ENCODE results near the gene PROP1. TPM values are rescaled to one million over a fixed set of nuclear protein-coding genes. Genes with fewer than 3 reads are reported as not detected.
"Not testable (repeated sequence)": the region's sequence is repeated elsewhere in the genome, so short reads cannot be mapped to it uniquely, and the experiment has no call there.

Gene PROP1
- total and polyA plus RNA-seq, 2 of the 4 experiments (the other 2 are of a cell fraction) = not detected

DNA sequence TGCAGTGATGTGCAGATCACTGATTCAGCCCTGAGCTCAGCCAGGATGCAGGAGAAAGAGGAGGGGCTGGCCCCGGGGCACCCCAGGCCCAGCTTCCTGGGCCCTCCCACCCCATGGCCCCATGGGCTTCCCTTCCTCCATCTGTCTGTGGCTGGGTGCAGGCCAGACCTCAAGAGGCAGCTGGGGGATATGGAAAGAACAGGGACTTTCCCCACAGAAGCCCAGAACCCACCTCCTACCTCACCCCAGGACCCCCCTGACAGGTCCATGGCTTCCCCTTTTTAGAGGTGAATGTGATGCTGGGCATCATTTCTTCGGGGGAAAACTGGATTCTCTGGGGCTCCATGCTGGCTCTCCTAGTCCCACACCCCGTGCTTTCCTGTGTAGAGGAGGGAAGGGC is 53.1 kb downstream of the PROP1 start:
- H2AK9ac ChIP-seq (replicated peaks; ENCODE audit: low read depth, low read length, poor library complexity); ATAC-seq (ENCODE audit: low read depth); H3K56ac ChIP-seq (ENCODE audit: extremely low read depth, insufficient read depth, low read length); H3K36me3 ChIP-seq (ENCODE audit: control insufficient read depth, insufficient read depth, low read length); H2BK120ac ChIP-seq (ENCODE audit: low read depth, low read length); H4K91ac ChIP-seq (ENCODE audit: insufficient read depth, low read depth, low read length); DNase-seq; BruUV-seq (replicated peaks); intact Hi-C loops (cut with micrococcal nuclease); H3K9me3 ChIP-seq (ENCODE audit: control insufficient read depth, insufficient read depth, low read length); H3K23ac ChIP-seq (ENCODE audit: low read depth, low read length); H3K14ac ChIP-seq (replicated peaks; ENCODE audit: low read depth, low read length); H2BK20ac ChIP-seq (ENCODE audit: low read depth, low read length); H4K5ac ChIP-seq (ENCODE audit: low read depth, low read length); H3K18ac ChIP-seq (ENCODE audit: low read depth, low read length); H3K4me3 ChIP-seq (ENCODE audit: insufficient read depth, low read depth, low read length); H2BK5ac ChIP-seq (ENCODE audit: low read depth, low read length, poor library complexity, severe bottlenecking); H3K4me2 ChIP-seq (ENCODE audit: low read depth, low read length); H2AFZ ChIP-seq (replicated peaks; ENCODE audit: low read length, poor library complexity); H3K79me1 ChIP-seq (ENCODE audit: low read depth in 1 of 2, low read length in 2 of 2); H2AK5ac ChIP-seq (ENCODE audit: low read depth, low read length); H3K27me3 ChIP-seq (ENCODE audit: control insufficient read depth, insufficient read depth, low read length); H2BK15ac ChIP-seq (ENCODE audit: low read depth, low read length); H3K4ac ChIP-seq (ENCODE audit: low read depth, low read length); H3K9ac ChIP-seq (ENCODE audit: low read depth, low read length); H4K8ac ChIP-seq (ENCODE audit: low read depth in 2 of 2, low read length in 2 of 2); H3K4me1 ChIP-seq (ENCODE audit: control insufficient read depth, insufficient read depth, low read length); H3K27ac ChIP-seq (ENCODE audit: insufficient read depth, low read length); POLR2A ChIA-PET (ENCODE audit: unreplicated experiment); dilution Hi-C loops (cut with HindIII; ENCODE audit: low sequenced_read_pairs, unreplicated experiment); CTCF ChIA-PET; H3K9me1 ChIP-seq (ENCODE audit: insufficient read depth, low read length); H4K20me1 ChIP-seq (ENCODE audit: insufficient read depth, low read length): not testable (repeated sequence)
- no CpG with 5 or more reads among the region's 3 CpGs for WGBS, 2 experiments (ENCODE audit: extremely low coverage in 2 of 2, insufficient read length in 1 of 2)
- in situ Hi-C loops (cut with MboI; ENCODE audit: low sequenced_read_pairs) = loop anchor here (25.0 kb wide), 1 partner anchor 219 kb away; the partner anchor contains the start of gene NHP2

Other genes starting within 250 kb of the PROP1 start
- not detected in 2 replicates for gene FAM153A, start 213.3 kb downstream of the PROP1 start, total RNA-seq (2012; rRNA removed)
- not detected in 2 replicates for gene FAM153A, start 213.3 kb downstream of the PROP1 start, polyA plus RNA-seq (2012; rRNA removed)
- gene N4BP3, start 117.3 kb upstream of the PROP1 start, total RNA-seq (2012; rRNA removed) = under 0.01 and 0.18 TPM in 2 replicates
- 0.14 and 0.16 TPM in 2 replicates for gene N4BP3, start 117.3 kb upstream of the PROP1 start, polyA plus RNA-seq (2012; rRNA removed)
- 11.7 and 14.0 TPM in 2 replicates for gene RMND5B, start 134.8 kb upstream of the PROP1 start, total RNA-seq (2012; rRNA removed)
- gene RMND5B, start 134.8 kb upstream of the PROP1 start, polyA plus RNA-seq (2012; rRNA removed) = 19.5 and 21.6 TPM in 2 replicates
- 278 and 302 TPM in 2 replicates for gene NHP2, start 157.6 kb upstream of the PROP1 start, total RNA-seq (2012; rRNA removed)
- 180 and 207 TPM in 2 replicates for gene NHP2, start 157.6 kb upstream of the PROP1 start, polyA plus RNA-seq (2012; rRNA removed)
- not detected in 2 replicates for gene GMCL2, start 191.1 kb upstream of the PROP1 start, total RNA-seq (2012; rRNA removed)
- gene GMCL2, start 191.1 kb upstream of the PROP1 start, polyA plus RNA-seq (2012; rRNA removed) = not detected in 2 replicates
- 32.1 and 54.4 TPM in 2 replicates for gene HNRNPAB, start 208.3 kb upstream of the PROP1 start, total RNA-seq (2012; rRNA removed)
- gene HNRNPAB, start 208.3 kb upstream of the PROP1 start, polyA plus RNA-seq (2012; rRNA removed) = 122 and 128 TPM in 2 replicates
- gene PHYKPL, start 236.6 kb upstream of the PROP1 start, total RNA-seq (2012; rRNA removed) = 8.6 and 10.0 TPM in 2 replicates
- 24.5 and 25.5 TPM in 2 replicates for gene PHYKPL, start 236.6 kb upstream of the PROP1 start, polyA plus RNA-seq (2012; rRNA removed)